Stimulated activated CD8-positive, alpha-beta memory T cell treated with anti-CD3 and anti-CD28 coated beads, Interleukin-7, amount 100 ng/mL, for 24 hours (primary cell): ENCODE measurements around the gene LIF.
A peak's percentile ranks its signal among the peaks of the same experiment; 100 is the strongest.

ENCODE experiments used
- DNase-seq: peaks from one replicate; pipeline ENCODE4 v3.0.0-alpha.2; 2020; ENCODE audit warnings: low read depth

Gene LIF

GRCh38 chr22:30245985-30246813, at the start of gene LIF:
Gene LIF, minus strand, starts transcription at chr22:30246759. Its CDS starts 64 bp downstream, at chr22:30246695.
- no peak for DNase-seq

DNA sequence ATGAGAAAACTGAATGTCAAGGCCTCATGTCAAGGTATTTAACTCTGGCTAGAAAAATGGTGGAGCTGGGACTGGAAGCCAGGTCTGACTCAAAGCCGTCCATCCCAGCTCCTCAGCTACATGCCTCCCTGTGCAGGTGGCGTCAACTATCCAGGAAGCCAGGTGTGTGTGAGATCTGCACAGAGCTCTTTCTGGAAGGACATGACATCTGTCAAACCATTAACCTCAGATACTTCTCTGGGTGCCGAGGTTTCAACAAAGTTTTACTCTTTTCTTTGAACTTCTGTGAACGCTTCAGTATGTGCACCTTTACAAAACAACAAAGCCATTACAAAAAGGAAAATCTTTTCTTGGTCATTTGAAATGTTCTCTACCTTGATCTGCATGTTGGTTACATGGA, 49.8 kb upstream of the LIF start:
- DNase-seq: no peak

DNA sequence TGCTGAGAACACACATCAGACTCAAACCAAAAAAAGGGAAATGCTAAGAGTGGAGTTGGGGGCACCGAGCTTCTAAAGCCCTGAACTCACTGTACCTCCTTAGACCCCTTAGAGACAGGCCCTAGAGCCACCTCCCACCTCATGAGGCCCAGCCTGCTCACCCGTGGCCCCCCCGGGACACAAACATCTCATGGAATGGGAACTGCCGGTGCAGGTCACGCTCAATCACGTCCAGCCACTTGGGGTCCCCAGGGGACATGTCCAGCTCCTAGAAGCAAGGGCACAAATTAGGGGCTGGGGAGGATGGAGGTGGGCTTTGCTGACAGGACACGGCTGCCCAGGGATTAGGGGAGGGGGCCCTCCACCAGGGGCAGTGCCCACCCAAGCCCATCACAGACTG, 49.0 kb upstream of the LIF start:
- no peak for DNase-seq

GRCh38 chr22:30294830-30295229, 48.3 kb upstream of the LIF start:
- no peak for DNase-seq

DNA sequence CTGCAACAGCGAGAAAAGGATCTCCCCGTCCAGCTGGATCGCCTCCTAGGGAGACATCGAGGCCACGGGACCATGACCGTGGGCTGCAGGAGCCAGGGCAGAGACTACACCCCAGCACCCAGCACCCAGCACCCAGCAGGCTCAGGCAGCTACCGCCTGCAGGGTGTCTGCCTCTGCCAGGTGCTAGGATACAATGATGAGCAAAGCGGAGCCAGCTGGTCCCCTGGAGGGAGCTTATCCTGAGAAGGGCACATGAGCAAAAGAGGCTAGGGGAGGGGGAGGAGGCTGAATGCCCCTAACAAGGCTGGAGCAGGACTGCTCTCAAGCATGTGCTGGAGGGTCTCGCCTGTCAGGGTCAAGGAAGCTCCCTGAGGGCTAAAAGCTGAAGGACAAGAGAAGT, 47.5 kb upstream of the LIF start:
- no peak for DNase-seq

DNA sequence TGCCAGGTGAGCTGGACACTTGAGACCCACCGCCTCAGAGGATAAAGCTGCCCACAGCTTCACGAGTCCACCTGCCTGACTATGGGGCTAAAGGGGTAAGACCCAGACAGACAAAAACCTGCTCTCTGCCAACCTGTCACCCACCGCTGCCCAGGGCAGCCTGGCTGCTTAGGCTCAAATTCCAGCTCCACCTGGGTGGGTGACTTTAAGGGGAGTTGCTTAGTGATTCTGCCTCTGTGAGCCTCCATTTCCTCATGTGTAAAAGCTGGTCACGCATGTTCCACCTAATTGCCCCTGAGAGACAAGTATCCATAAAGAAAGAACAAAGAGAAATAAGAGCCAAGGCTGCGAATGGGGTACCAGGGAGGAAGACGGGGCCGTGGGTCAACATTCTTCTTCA, 46.5 kb upstream of the LIF start:
- DNase-seq: no peak

GRCh38 chr22:30292069-30292970, 45.8 kb upstream of the LIF start:
- DNase-seq: no peak

GRCh38 chr22:30291058-30291892, 44.7 kb upstream of the LIF start:
- no peak for DNase-seq

DNA sequence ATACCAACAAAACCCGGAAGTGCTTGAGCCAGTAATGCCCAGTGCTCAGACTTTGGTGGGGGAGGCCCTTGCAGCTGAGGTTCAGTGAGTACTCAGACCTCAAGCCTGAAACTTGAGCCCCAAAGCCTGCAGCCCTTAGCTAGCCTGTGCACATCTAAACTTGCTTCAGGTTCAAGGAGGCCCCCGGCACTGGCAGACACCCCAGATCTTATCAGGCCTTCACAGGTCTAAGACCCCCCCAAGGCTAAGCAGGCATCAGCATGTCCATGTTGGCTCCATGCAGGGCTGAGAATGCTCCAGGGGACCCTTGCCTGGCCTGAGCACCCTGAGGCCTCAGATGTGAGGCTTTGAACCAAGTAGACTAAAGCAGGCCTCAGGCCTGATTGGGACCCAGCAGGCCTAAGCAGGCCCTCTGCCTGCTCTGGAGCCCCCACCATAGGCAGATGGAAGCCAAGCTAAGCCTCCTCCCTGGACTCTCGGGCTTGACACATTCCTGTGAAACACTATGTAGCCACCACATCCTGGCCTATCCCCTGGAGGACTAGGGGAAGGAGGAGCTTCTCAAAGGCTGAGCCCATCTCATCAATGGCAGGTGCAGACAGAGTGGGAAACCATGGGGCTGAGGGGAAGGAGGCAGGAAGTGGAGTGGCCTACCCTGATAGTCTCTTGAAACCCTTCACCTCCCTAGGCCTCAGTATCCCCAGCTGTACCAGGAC, 43.9 kb upstream of the LIF start:
- DNase-seq: no peak

DNA sequence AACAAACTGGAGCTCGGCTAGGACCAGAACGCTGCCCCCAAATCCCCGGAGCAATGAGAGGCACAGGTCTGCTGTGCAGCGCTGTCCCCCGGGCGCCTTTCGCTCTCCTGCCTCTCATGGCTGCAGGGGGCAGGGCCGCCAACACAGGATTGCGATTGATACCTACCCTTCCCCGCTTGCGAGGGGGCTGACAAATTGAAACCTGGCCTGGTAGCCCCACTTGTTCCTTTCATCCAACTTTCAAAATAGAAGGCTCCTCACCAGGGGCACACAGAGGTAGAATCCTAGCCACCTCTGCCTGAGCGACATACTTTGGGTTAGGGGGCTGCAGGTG, 43.4 kb upstream of the LIF start:
- DNase-seq: no peak

DNA sequence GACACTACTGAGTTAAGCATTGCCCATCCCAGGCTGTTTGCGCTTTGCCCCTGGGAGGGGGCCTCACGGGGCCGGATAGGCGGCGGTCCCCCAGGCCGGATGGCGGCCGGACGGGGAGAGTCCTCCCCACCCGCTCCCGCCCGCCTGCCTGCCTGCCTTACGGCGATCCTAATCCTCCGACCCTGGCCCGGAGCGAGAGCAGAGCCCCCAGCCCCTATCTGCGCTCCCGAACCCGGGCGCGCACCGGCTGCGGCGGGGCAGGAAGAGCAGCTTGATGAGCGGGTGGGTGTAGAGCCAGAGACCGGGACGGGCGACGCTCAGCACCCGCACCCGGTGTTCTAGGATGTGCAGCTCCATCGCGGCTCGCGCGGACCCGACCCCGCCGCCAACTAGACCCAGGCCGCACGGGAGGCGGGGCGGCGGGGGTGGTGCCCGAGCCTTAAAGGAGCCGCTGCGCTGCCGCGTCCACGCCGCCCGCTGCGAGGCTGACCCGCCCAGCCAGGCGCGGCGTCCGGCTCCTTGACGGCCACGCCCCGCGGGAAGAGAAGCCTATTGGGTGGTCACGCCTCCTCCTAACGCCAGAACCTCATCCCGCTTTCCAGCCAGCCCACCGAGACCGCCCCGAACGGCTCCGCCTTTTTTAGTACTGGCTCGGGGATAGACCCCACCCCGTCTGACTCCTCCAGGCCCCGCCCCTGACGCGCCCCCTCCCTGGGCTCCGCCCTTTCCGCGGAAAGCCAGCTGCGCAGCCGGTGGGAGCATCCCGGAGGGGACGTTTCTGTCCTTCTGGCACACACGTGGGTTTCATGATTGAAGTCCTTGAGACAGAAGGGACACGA, 42.8 kb upstream of the LIF start, which contains the start of gene CASTOR1:
CASTOR1 (minus strand) TSS at position 365 of the 839 bp plus-strand sequence; CDS start at position 357, 8 bp downstream.
- DNase-seq: peak; percentile 81

GRCh38 chr22:30288419-30289140, 42.0 kb upstream of the LIF start:
- DNase-seq: no peak

DNA sequence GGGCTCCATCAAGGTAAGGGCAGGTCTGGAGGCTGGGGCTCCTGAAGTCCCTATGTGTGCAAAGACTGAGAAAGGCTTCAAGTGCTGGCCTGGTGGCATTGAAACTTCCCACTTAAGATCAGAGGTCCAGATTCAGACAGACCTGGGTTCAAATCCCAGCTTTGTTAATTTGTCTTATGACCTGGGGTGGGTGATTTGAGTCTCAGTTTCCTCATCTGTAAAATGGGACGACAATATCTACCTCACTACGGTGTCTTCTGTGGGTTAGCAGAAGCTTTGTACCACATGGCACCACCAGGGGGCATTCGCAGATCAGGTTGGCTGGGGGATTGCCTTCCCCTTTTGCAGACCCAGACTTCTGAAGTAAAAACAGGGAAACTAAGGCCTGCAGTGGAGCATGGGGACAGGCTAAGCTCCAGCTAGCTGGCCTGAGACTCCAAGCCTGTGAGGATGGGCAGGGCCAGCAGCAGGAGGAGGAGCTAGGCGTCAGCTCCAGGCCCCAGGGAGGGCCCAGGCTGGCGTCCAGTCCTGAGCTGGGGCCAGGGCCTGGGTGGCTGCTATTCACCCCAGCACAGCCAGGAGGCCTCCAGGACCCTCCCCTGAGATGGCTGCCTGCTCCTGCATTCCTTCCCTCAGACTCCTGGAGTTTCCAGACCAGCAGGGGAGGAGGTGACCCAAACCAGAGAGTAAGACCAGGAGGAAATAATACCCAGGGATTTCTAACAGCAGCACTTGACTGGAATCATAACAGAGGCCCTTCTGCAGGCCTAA, 41.3 kb upstream of the LIF start:
- DNase-seq: peak; percentile 78

DNA sequence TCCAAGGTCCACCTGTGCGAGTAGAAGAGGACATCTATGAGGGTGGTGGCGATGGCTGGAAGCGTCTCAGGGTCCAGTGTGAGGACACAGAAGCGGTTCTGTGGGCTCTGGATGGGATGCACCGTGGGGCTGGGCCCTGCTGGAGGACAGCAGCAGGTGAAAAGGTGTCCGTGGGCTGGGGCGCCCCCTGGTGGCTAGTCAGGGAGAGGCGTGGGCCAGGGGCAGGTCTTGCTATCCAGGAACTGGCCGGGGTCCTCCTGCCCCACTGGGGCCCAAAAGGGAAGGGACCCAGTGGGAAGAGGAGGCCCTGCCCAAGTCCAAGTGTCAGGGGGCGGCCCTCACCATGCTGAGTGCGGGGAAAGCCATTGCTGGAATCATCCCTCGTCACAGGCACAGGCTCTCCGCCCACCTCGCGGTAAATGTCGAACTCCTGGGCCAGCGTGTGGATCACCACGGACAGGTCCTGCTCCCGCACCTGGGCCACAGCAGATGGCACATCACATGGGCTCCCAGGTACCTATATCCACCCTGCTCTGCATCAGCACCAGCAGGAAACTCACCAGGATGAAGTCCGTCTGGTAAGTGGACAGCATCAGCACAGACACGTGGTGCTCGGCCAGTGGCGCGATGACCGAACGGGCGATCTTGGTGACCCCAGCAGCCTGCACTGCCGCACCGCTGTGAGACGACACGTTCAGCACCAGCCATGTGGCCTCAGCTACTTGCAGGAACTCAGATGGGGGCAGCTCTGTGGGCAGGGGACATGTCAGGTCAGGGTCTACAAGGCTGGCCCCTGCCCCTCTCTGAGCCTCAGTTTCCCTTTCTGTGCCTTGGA, 40.5 kb upstream of the LIF start:
- peak; percentile 84 for DNase-seq

DNA sequence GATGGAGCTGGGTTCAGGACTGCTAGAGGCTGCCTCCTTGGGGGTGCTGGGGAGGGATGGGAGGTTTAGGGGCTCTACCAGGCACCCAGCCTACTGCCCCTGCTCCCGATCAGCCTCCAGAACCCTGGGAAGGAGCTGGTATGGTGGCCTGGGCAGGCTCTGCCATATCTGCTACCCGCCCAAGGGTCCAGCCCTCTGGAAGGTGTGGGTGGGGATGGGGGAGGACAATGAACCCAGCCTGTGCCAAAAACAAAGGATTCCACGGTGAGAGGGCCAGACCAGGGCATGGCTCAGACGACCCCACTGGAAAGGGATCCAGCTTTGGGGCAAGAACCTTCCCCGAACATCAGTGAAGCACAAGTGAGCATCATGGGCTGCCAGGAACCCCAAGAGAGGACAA, 39.8 kb upstream of the LIF start:
- no peak for DNase-seq

DNA sequence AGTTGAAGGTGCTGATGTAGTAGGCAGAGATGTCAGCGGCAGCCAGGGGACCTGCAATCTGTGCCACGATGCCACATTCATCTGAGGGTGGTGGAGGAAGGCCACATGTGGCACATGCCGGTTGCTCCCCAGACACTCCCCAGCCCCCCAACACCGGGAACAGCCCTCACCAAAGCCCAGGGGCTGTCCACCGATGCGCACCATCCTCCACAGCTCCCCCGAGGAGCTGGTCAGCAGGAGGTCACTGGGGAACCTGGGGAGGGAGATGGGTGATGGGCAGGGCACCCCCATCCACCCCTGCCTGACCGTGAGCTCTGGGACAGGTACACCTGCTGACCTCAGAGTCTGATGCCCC, 39.3 kb upstream of the LIF start:
- DNase-seq: no peak

GRCh38 chr22:30285176-30285845, 38.8 kb upstream of the LIF start:
- DNase-seq: no peak

GRCh38 chr22:30284666-30285065, 38.1 kb upstream of the LIF start:
- no peak for DNase-seq
